ENCODE data around the gene DNAH14. TPM values are rescaled to one million over a fixed set of nuclear protein-coding genes. Genes with fewer than 3 reads are reported as not detected.
"Not testable (repeated sequence)": the region's sequence is repeated elsewhere in the genome, so short reads cannot be mapped to it uniquely, and the experiment has no call there.

The DNAH14 gene
- total RNA-seq, 1 experiment from 2014 or later, result 39.7 TPM

DNA sequence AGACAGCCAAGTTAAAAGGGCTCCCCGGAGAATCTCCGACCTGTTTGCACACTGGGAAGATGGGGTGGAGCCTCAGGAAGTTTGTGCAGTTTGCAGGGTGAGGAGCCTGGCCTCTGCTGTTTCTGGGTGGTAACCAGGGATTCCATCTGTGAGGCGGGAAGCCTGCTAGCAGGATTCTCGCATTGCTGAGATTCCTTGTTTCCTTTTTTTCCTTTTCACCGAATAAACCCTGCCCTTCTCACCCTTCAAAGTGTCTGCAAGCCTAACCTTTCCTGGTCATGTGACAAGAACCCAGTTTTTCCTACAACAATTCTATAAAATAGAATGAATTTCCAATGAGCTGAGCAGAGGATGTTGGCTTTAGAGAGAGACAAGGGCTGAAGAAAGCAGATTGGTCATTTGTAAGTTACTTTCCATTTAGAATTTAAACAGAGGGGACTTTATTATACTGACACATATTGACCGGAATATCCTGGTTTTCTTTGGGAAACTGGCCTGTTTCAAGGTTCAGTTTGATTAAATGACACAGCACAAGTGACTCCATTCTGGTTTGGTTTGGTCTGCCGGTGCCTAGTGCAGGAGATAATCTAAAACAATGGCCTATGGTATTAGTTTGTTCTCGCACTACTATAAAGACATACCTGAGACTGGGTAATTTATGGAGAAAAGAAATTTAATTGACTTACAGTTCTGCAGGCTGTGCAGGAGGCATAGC lies 48.7 kb upstream of the DNAH14 start:
- Mint-ChIP-seq H3K27me3 (ENCODE audit: low read depth) (no peaks in the 10 kb centered on the region; the same call in 1 of the 2 replicates), H3K27ac (peak overlapping the region in 2 of 3 experiments; percentile 41 to 93; a peak in 4 of 7 replicates), H3K9me3 (peaks cover 12% of the 10 kb centered on the region in 2 experiments), H3K4me3 (peak overlapping the region in 1 of 2 experiments; percentile 41; a peak in 3 of 5 replicates), H3K36me3 (ENCODE audit: insufficient read depth in 1 of 3, low read depth in 3 of 3) (peaks cover 8 to 12% (median 11%) of the 10 kb centered on the region in 3 experiments), H3K4me1 (peaks cover 55 to 58% of the 10 kb centered on the region in 2 experiments)
- no peak overlapping the region for H2AK5ac ChIP-seq (ENCODE audit: insufficient read length, low read length)
- no peak overlapping the region for H2BK15ac ChIP-seq (ENCODE audit: low read depth, low read length)
- H2BK5ac ChIP-seq (ENCODE audit: insufficient read length, low read length), result no peak overlapping the region
- peak; percentile 83 for DNase-seq
- H3T11ph ChIP-seq (ENCODE audit: low read length), result no peak overlapping the region
- no peak overlapping the region for H3K18ac ChIP-seq (ENCODE audit: insufficient read length, low read depth, low read length)
- no peaks in the 10 kb centered on the region for H4K20me1 ChIP-seq (ENCODE audit: control insufficient read depth, insufficient read depth, insufficient read length)
- TF ChIP-seq, protein P1, sequence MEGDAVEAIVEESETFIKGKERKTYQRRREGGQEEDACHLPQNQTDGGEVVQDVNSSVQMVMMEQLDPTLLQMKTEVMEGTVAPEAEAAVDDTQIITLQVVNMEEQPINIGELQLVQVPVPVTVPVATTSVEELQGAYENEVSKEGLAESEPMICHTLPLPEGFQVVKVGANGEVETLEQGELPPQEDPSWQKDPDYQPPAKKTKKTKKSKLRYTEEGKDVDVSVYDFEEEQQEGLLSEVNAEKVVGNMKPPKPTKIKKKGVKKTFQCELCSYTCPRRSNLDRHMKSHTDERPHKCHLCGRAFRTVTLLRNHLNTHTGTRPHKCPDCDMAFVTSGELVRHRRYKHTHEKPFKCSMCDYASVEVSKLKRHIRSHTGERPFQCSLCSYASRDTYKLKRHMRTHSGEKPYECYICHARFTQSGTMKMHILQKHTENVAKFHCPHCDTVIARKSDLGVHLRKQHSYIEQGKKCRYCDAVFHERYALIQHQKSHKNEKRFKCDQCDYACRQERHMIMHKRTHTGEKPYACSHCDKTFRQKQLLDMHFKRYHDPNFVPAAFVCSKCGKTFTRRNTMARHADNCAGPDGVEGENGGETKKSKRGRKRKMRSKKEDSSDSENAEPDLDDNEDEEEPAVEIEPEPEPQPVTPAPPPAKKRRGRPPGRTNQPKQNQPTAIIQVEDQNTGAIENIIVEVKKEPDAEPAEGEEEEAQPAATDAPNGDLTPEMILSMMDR (conservative IDR thresholded peaks at IDR 0.05), result 0 out of 3 replicates have a peak, but pooled peaks have one; percentile 8
- no peak overlapping the region for H4K5ac ChIP-seq (ENCODE audit: insufficient read length, low read depth, low read length)
- H3K27ac ChIP-seq (ENCODE audit: insufficient read length, low read depth, low read length), result no peak overlapping the region
- no peak overlapping the region for H4K91ac ChIP-seq (ENCODE audit: insufficient read length, low read depth, low read length)
- no peak overlapping the region for H2BK12ac ChIP-seq (ENCODE audit: insufficient read length, low read depth, low read length)
- no peak overlapping the region for H2AFZ ChIP-seq (ENCODE audit: low read length)
- H3K9ac ChIP-seq (ENCODE audit: extremely low read depth, insufficient read length, low read length), result no peak overlapping the region
- no peaks in the 10 kb centered on the region for H3K79me2 ChIP-seq (ENCODE audit: insufficient read depth, low read length)
- H3K4ac ChIP-seq (ENCODE audit: low read depth, low read length), result no peak overlapping the region
- H3K4me1 ChIP-seq (ENCODE audit: insufficient read depth, low read length), result peaks cover 9% of the 10 kb centered on the region
- no peak overlapping the region for H4K8ac ChIP-seq (replicated peaks; ENCODE audit: insufficient read length, low read depth, low read length)
- no CpG with 5 or more reads among the region's 8 CpGs for WGBS (ENCODE audit: extremely low coverage, insufficient read length, low lambda C conversion rate)
- H3K79me1 ChIP-seq (ENCODE audit: insufficient read depth, low read depth, low read length, poor library complexity, severe bottlenecking), result no peaks in the 10 kb centered on the region
- H3K14ac ChIP-seq (ENCODE audit: insufficient read depth, low read length), result no peak overlapping the region
- no peaks in the 10 kb centered on the region for H3K27me3 ChIP-seq (ENCODE audit: insufficient read depth, low read length)
- H3K56ac ChIP-seq (ENCODE audit: insufficient read length, low read depth, low read length), result no peak overlapping the region
- no peak overlapping the region for H2BK20ac ChIP-seq (ENCODE audit: low read depth, low read length, poor library complexity, severe bottlenecking)
- peak overlapping the region; percentile 0 for H3K4me2 ChIP-seq (ENCODE audit: insufficient read depth, insufficient read length, low read length)
- H2BK120ac ChIP-seq (ENCODE audit: low read depth, low read length, poor library complexity, severe bottlenecking), result no peak overlapping the region
- no peak overlapping the region for H3K23ac ChIP-seq (ENCODE audit: insufficient read length, low read depth, low read length)
- no peaks in the 10 kb centered on the region for H3K23me2 ChIP-seq (ENCODE audit: insufficient read length, low read depth, low read length, poor library complexity, severe bottlenecking)
- peaks cover 4% of the 10 kb centered on the region for H3K9me3 ChIP-seq (ENCODE audit: control insufficient read depth, low read depth, low read length)

DNA sequence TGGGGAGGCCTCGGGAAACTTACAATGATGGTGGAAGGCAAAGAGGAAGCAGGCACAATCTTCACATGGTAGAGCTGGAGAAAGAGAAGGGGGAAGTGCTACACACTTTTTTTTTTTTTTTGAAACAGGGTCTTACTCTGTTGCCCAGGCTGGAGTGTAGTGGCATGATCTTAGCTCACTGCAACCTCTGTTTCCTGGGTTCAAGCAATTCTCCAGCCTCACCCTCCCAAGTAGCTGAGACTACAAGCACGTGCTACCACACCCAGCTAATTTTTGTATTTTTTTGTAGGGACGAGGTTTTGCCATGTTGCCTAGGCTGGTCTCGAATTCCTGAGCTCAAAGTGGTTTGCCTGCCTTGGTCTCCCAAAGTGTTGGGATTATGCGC lies 48.2 kb upstream of the DNAH14 start:
- not testable (repeated sequence) for H2BK12ac ChIP-seq (ENCODE audit: insufficient read length, low read depth, low read length); H3K27me3 Mint-ChIP-seq (ENCODE audit: low read depth); H3K4me2 ChIP-seq (ENCODE audit: insufficient read depth, insufficient read length, low read length); H3K79me1 ChIP-seq (ENCODE audit: insufficient read depth, low read depth, low read length, poor library complexity, severe bottlenecking); H3K27ac ChIP-seq (ENCODE audit: insufficient read length, low read depth, low read length); H4K91ac ChIP-seq (ENCODE audit: insufficient read length, low read depth, low read length); H3K9ac ChIP-seq (ENCODE audit: extremely low read depth, insufficient read length, low read length); H4K5ac ChIP-seq (ENCODE audit: insufficient read length, low read depth, low read length); H2BK15ac ChIP-seq (ENCODE audit: low read depth, low read length); H2BK5ac ChIP-seq (ENCODE audit: insufficient read length, low read length); H3T11ph ChIP-seq (ENCODE audit: low read length); H3K23me2 ChIP-seq (ENCODE audit: insufficient read length, low read depth, low read length, poor library complexity, severe bottlenecking); H3K79me2 ChIP-seq (ENCODE audit: insufficient read depth, low read length); H3K4ac ChIP-seq (ENCODE audit: low read depth, low read length); H3K9me3 ChIP-seq (ENCODE audit: control insufficient read depth, low read depth, low read length); H3K18ac ChIP-seq (ENCODE audit: insufficient read length, low read depth, low read length); H2BK20ac ChIP-seq (ENCODE audit: low read depth, low read length, poor library complexity, severe bottlenecking); H3K4me1 ChIP-seq (ENCODE audit: insufficient read depth, low read length); H4K20me1 ChIP-seq (ENCODE audit: control insufficient read depth, insufficient read depth, insufficient read length); H3K14ac ChIP-seq (ENCODE audit: insufficient read depth, low read length); H3K23ac ChIP-seq (ENCODE audit: insufficient read length, low read depth, low read length); H3K56ac ChIP-seq (ENCODE audit: insufficient read length, low read depth, low read length); H2AK5ac ChIP-seq (ENCODE audit: insufficient read length, low read length); DNase-seq; H3K27me3 ChIP-seq (ENCODE audit: insufficient read depth, low read length); H2AFZ ChIP-seq (ENCODE audit: low read length); H4K8ac ChIP-seq (replicated peaks; ENCODE audit: insufficient read length, low read depth, low read length)
- H3K27ac Mint-ChIP-seq, result peak overlapping the region in 2 of 3 experiments; percentile 38 to 41; a peak in 3 of 7 replicates
- peaks cover 18% of the 10 kb centered on the region in 2 experiments for H3K9me3 Mint-ChIP-seq
- no CpG with 5 or more reads among the region's 5 CpGs for WGBS (ENCODE audit: extremely low coverage, insufficient read length, low lambda C conversion rate)
- peaks cover 14 to 18% (median 17%) of the 10 kb centered on the region in 3 experiments for H3K36me3 Mint-ChIP-seq (ENCODE audit: insufficient read depth in 1 of 3, low read depth in 3 of 3)
- H3K4me3 Mint-ChIP-seq, result peak overlapping the region in 1 of 2 experiments; percentile 41; a peak in 2 of 5 replicates
- peaks cover 49 to 53% of the 10 kb centered on the region in 2 experiments for H3K4me1 Mint-ChIP-seq
- H2BK120ac ChIP-seq (ENCODE audit: low read depth, low read length, poor library complexity, severe bottlenecking), result peak overlapping the region; percentile 44
